ENCODE measurements around the gene CSRP1. TPM values are rescaled to one million over a fixed set of nuclear protein-coding genes. Genes with fewer than 3 reads are reported as not detected.
"Not testable (repeated sequence)": the region's sequence is repeated elsewhere in the genome, so short reads cannot be mapped to it uniquely, and the experiment has no call there.

CSRP1 gene
- total RNA-seq, 1 donor from 2014 or later, result 6.2 TPM

DNA sequence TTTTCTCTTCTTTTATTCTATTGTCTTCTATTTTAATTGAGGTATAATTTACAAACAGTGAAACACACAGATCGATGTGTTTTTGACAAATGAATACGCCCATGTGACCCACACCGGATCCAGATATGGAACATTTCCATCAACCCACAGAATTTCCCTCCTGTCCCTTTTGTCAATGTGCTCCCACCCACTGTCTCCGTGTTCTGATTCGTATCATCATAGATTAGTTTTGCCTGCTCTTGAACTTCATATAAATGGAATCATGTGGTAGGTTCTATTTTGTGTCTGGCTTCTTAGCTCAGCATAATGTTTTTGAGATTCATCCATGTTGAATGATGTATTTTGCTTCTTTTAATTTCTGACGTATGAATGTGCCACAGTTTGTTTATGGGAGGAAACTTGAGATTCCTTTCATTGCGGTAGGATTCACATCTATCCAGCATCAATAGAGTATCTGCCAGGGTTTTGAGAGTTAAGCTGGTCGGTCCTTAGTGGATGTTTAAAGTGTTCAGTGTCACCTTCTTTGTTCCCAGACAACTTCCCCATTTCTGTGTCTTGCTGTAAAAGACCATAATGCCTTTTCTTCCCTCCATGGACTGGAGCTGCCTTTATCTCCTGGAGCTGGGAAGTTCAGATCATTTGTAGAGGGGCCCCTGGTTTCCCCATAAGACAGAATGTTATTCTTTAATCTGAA, 46.7 kb upstream of the CSRP1 start:
- H3K27ac Mint-ChIP-seq (ENCODE audit: unreplicated experiment), result no peak overlapping the region
- H3K9me3 Mint-ChIP-seq (ENCODE audit: unreplicated experiment), result peaks cover 4% of the 10 kb centered on the region
- no peak for TF ChIP-seq CTCF (IDR thresholded peaks at IDR 0.05; ENCODE audit: partially characterized antibody, unreplicated experiment)
- H3K36me3 Mint-ChIP-seq (ENCODE audit: unreplicated experiment), result peaks cover 4% of the 10 kb centered on the region
- peaks cover 1% of the 10 kb centered on the region for H3K27me3 Mint-ChIP-seq (ENCODE audit: unreplicated experiment)
- H3K4me3 Mint-ChIP-seq (ENCODE audit: unreplicated experiment), result no peak overlapping the region
- H3K4me1 Mint-ChIP-seq (ENCODE audit: low read depth, unreplicated experiment), result peaks cover 19% of the 10 kb centered on the region
- DNase-seq, result no peak

GRCh38 chr1:201552941-201553351, 46.0 kb upstream of the CSRP1 start:
- H3K27me3 Mint-ChIP-seq (ENCODE audit: unreplicated experiment), result peaks cover 1% of the 10 kb centered on the region
- no peak overlapping the region for H3K27ac Mint-ChIP-seq (ENCODE audit: unreplicated experiment)
- DNase-seq, result no peak
- peaks cover 4% of the 10 kb centered on the region for H3K9me3 Mint-ChIP-seq (ENCODE audit: unreplicated experiment)
- peaks cover 18% of the 10 kb centered on the region for H3K4me1 Mint-ChIP-seq (ENCODE audit: low read depth, unreplicated experiment)
- peaks cover 4% of the 10 kb centered on the region for H3K36me3 Mint-ChIP-seq (ENCODE audit: unreplicated experiment)
- H3K4me3 Mint-ChIP-seq (ENCODE audit: unreplicated experiment), result no peak overlapping the region
- TF ChIP-seq CTCF (IDR thresholded peaks at IDR 0.05; ENCODE audit: partially characterized antibody, unreplicated experiment), result no peak

DNA sequence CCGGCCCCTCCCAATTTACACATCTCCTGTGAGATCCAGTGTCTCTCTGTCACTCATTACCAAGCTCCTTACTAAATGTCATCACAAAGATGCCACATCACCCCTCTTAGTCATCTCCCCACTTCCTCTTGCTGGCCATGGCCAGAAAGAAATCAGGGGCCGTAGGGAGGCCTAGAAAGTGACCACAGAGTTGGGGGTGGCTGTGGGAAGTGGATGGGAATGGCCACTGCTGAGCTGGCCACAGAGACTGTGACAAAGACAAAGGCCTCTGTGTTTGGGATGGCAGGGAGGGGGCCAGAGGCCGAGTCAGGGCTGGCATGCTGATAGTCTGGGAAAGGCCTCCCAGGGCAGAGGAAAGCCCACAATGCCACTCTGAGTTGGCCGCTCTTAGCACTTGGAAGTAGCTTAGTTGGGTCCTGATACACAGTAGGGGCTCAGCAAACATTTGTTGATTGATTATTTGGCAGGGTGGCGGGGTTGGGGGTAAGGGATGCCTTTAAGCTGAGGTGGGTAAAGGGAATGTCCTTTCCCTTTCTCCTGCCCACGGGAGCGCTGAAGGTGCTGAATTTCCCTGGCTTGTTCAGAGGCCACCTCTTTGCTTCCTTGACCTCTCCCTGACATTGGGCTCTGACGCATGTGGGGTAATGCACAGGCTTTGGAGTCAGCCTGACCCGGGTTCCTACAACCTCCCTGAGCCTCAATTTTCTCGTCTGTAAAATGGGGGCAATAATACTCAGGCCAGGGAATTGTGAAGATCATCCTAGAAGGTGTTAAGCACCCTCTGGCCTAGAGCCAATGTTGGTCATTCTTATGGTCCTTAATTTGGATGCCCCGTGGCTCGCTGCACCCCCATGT, 45.2 kb upstream of the CSRP1 start:
- peaks cover 4% of the 10 kb centered on the region for H3K36me3 Mint-ChIP-seq (ENCODE audit: unreplicated experiment)
- DNase-seq, result no peak
- H3K27ac Mint-ChIP-seq (ENCODE audit: unreplicated experiment), result no peak overlapping the region
- peaks cover 4% of the 10 kb centered on the region for H3K9me3 Mint-ChIP-seq (ENCODE audit: unreplicated experiment)
- peaks cover 15% of the 10 kb centered on the region for H3K4me1 Mint-ChIP-seq (ENCODE audit: low read depth, unreplicated experiment)
- no peak for TF ChIP-seq CTCF (IDR thresholded peaks at IDR 0.05; ENCODE audit: partially characterized antibody, unreplicated experiment)
- peaks cover 1% of the 10 kb centered on the region for H3K27me3 Mint-ChIP-seq (ENCODE audit: unreplicated experiment)
- no peak overlapping the region for H3K4me3 Mint-ChIP-seq (ENCODE audit: unreplicated experiment)

DNA sequence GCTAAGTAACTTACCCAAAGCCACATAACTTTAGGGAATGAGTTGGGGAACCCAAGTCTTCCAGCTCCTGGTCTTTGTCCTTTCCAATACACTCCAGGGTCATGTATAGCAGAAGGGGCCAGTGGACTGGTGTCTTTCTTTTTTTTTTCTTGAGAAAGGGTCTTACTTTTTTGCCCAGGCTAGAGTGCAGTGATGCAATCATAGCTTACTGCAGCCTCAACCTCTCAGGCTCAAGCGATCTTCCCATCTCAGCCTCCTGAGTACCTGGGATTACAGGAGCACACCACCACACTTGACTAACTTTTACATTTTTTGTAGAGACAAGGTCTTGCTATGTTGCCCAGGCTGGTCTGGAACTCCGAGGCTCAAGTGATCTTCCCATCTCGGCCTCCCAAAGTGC, 44.2 kb upstream of the CSRP1 start:
- Mint-ChIP-seq H3K36me3 (ENCODE audit: unreplicated experiment) (peaks cover 4% of the 10 kb centered on the region), H3K27ac (ENCODE audit: unreplicated experiment) (no peak overlapping the region), H3K4me1 (ENCODE audit: low read depth, unreplicated experiment) (peaks cover 17% of the 10 kb centered on the region), H3K27me3 (ENCODE audit: unreplicated experiment) (peaks cover 3% of the 10 kb centered on the region), H3K9me3 (ENCODE audit: unreplicated experiment) (peaks cover 4% of the 10 kb centered on the region), H3K4me3 (ENCODE audit: unreplicated experiment) (no peak overlapping the region)
- no peak for TF ChIP-seq CTCF (IDR thresholded peaks at IDR 0.05; ENCODE audit: partially characterized antibody, unreplicated experiment)
- DNase-seq, result no peak

- H3K27me3 Mint-ChIP-seq (ENCODE audit: unreplicated experiment); DNase-seq; H3K36me3 Mint-ChIP-seq (ENCODE audit: unreplicated experiment); H3K9me3 Mint-ChIP-seq (ENCODE audit: unreplicated experiment); H3K27ac Mint-ChIP-seq (ENCODE audit: unreplicated experiment); H3K4me3 Mint-ChIP-seq (ENCODE audit: unreplicated experiment): not testable (repeated sequence)
- H3K4me1 Mint-ChIP-seq (ENCODE audit: low read depth, unreplicated experiment), result peaks cover 19% of the 10 kb centered on the region
These were observed 42.6 kb upstream of the CSRP1 start for GRCh38 chr1:201549522-201549921.

Measured in glutamatergic neuron (in vitro differentiated cells).